HG02678 (cell line): Measurements from ENCODE around the gene SLF2.
A peak's percentile ranks its signal among the peaks of the same experiment; 100 is the strongest.

Source experiments
- ATAC-seq: cut with Tn5 transposase; IDR thresholded peaks from one replicate; pipeline ENCODE4 v1.9.1; 2021; ENCODE audit warnings: mild to moderate bottlenecking, moderate library complexity; ENCODE audit not compliant: unreplicated experiment

SLF2 gene

GRCh38 chr10:101012525-101013364, 100.0 kb downstream of the SLF2 start:
- peak; percentile 64 for ATAC-seq

- no peak for ATAC-seq
Observed at GRCh38 chr10:101013365-101013825, 100.6 kb downstream of the SLF2 start.

GRCh38 chr10:101014230-101014884, 101.6 kb downstream of the SLF2 start:
- ATAC-seq, result no peak
